Spinal cord (tissue), 10 donors: ENCODE measurements around the gene RIPK4. TPM values are rescaled to one million over a fixed set of nuclear protein-coding genes. Genes with fewer than 3 reads are reported as not detected.

Experiments used
- DNase-seq, 6 donors: peaks; one replicate each; pipeline versions ENCODE4 v3.0.0 to v3.0.0-alpha.2; 2013 to 2015; ENCODE audit warnings: low spot score in 6 of 6, low read depth in 4 of 6
- H3K27ac ChIP-seq: one replicate; pipeline ENCODE4 v1.5.1; 2013; ENCODE audit warnings: low read depth, low read length, control low read depth
- H3K27me3 ChIP-seq: one replicate; pipeline ENCODE4 v1.6.1; 2013; ENCODE audit warnings: low read length; ENCODE audit not compliant: control insufficient read depth, insufficient read depth
- H3K36me3 ChIP-seq: one replicate; pipeline ENCODE4 v1.6.1; 2013; ENCODE audit warnings: low read length; ENCODE audit not compliant: control insufficient read depth, insufficient read depth
- H3K4me1 ChIP-seq: one replicate; pipeline ENCODE4 v1.6.1; 2013; ENCODE audit warnings: low read length; ENCODE audit not compliant: control insufficient read depth, insufficient read depth
- H3K4me3 ChIP-seq: one replicate; pipeline ENCODE4 v1.5.1; 2013; ENCODE audit warnings: low read depth, low read length, control low read depth
- H3K9me3 ChIP-seq: one replicate; pipeline ENCODE4 v1.6.1; 2013; ENCODE audit warnings: low read length; ENCODE audit not compliant: control insufficient read depth, insufficient read depth
- WGBS: methylation state at CpG from one replicate; pipeline ENCODE4 v1.1.5; 2013; ENCODE audit warnings: missing lambda C conversion rate; ENCODE audit not compliant: insufficient coverage; 5-methylcytosine and 5-hydroxymethylcytosine counted together
- polyA plus RNA-seq, 2 donors: library from polyadenylated mRNA; unstranded; fragments of 120-200 nt; gene quantifications; one replicate each; pipeline ENCODE4 v1.2.1, GENCODE V29; 2013; ENCODE audit not compliant: insufficient read length in 2 of 2
- total RNA-seq, 2 donors: library from RNA; depleted of rRNA in 1 of 2; stranded (reverse); fragments of 120-200 nt in 1 of 2; fragments of >200 nt in 1 of 2; gene quantifications; one replicate each; pipeline versions ENCODE4 v1.2.3 to v1.2.4, GENCODE V29; 2013 to 2014
- donor health status: healthy.

RIPK4 gene
- total and polyA plus RNA-seq, 4 donors: 0.10 to 0.11 (median 0.11) TPM; not detected in 1

DNA sequence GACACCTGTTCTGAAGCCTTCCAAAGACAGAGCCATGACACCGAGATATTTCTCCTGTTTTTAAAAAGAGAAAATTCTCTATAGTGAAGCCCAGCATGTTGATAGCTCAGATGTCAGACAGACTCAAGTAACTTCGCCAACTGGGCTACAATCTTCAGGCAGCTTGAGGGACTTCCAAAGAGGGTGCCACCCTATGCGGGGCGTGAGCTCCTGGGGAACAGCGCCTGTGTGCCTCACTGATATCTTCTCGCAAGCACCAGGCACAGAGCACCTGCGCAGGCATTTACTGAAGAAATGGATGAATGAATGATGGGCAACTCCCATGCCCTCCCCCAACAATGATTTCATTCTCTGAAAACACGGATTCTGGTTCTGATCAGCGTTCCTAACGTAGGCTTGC, 17.6 kb downstream of the RIPK4 start:
- Histone ChIP-seq H3K9me3 (no peaks in the 10 kb centered on the region), H3K27me3 (peaks cover 4% of the 10 kb centered on the region), H3K36me3 (no peaks in the 10 kb centered on the region), H3K4me1 (peaks cover 17% of the 10 kb centered on the region), H3K4me3 (no peak overlapping the region), H3K27ac (no peak overlapping the region)
- DNase-seq: no peak
- whole genome bisulfite sequencing: 97% methylated on average over 4 of the region's 10 CpGs

DNA sequence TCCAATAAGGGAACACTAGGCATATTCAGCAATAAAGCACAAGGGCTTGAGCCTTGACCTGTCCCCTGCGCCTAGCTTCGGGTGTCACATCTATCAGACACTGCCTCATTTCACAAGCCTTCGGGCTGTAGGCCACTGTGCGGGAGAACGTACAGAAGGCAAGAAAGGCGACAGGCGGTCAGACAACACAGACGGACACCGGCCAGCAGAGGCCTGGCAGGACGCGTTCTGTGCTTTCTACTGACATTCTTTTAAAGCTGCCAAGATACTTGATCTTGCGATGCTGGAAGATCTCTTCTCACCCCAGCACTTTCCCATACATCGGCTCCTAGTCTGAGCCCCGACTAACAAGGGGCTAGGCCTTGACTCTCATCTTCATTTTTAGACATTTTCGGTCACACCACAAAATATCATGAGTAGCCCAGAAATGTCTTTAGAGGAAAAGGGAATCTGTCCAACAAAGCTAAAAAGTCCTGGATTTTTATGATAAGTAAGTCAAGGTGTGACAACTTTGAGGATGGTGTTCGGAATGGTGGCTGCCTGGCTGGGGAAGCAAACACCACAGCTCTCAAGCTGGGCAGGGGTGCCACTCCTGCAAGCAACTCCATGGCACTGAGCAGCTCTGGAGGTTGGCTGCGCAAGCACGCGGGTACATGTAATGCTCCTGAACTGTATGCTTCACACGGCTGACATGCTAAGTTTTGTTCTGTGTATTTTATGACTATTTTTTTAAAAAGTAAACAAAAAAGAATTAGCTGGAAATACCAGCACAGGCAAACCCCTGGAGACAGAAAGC, 18.7 kb downstream of the RIPK4 start:
- H3K27me3 ChIP-seq: peaks cover 4% of the 10 kb centered on the region

DNA sequence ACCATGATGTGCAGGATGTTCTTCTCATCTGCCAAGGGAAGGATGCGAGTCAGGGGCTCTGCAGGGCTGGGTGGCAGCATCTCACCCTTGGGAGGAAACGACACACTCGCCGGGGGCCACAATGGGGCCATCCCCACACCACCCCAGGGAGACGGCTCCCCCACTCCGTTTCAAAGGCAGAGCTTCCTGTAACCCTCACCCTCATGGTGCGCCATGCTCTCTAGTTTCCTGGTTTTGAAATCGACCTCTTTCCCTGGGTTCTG, 20.2 kb downstream of the RIPK4 start:
- H3K27ac ChIP-seq: no peak overlapping the region
- H3K9me3 ChIP-seq: no peaks in the 10 kb centered on the region
- H3K36me3 ChIP-seq: no peaks in the 10 kb centered on the region
- peaks cover 4% of the 10 kb centered on the region for H3K27me3 ChIP-seq
- H3K4me1 ChIP-seq: peaks cover 4% of the 10 kb centered on the region
- 94% methylated on average over 8 of the region's 8 CpGs for WGBS
- no peak overlapping the region for H3K4me3 ChIP-seq
- DNase-seq: no peak

More for the DNA sequence above, 18.7 kb downstream of the RIPK4 start:
- WGBS: 93% methylated on average over 15 of the region's 20 CpGs
- DNase-seq: no peak
- peaks cover 8% of the 10 kb centered on the region for H3K4me1 ChIP-seq
- no peaks in the 10 kb centered on the region for H3K9me3 ChIP-seq
- H3K36me3 ChIP-seq: no peaks in the 10 kb centered on the region
- no peak overlapping the region for H3K4me3 ChIP-seq
- no peak overlapping the region for H3K27ac ChIP-seq

DNA sequence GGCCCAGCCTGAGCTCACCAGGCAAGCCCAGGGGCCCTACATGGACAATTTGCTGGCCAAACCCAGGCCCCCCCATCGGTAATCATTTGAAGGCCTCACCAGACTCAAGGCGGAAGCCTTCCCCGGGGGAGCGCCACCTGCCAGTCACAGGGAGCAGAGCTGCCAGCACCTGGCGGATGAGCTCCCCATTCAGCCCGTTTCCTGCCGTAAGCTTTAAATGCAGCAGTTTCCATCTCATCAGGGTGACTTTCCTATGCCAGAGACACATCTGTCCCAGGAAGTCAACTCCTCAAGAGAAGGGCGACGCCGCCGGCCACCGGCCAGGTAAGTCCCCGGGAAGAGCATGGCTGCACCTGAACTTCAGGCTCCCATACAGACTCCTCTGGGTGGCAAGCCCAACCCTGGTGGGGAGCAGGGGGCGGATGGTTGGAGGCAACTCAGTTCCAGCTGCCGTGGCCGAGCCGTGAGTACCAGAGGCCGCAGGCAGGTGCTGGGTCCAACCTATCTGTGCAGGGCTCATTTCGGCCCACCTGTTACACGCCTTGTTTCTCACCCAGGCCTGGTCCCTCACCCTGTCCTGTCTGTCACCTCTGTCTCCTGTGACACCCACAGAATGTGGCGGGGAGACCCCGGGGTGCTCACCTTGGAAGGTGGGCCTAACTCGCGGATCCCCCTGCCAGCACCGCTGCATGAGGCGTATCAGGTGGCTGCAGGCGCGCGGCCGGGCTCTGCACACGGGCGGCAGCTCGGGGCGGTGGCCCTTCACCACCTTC, 20.7 kb downstream of the RIPK4 start:
- H3K4me3 ChIP-seq: no peak overlapping the region
- 94% methylated on average over 34 of the region's 34 CpGs for WGBS
- no peak overlapping the region for H3K27ac ChIP-seq
- H3K36me3 ChIP-seq: no peaks in the 10 kb centered on the region
- H3K27me3 ChIP-seq: peaks cover 4% of the 10 kb centered on the region
- peaks cover 4% of the 10 kb centered on the region for H3K4me1 ChIP-seq
- no peaks in the 10 kb centered on the region for H3K9me3 ChIP-seq
- DNase-seq: no peak

DNA sequence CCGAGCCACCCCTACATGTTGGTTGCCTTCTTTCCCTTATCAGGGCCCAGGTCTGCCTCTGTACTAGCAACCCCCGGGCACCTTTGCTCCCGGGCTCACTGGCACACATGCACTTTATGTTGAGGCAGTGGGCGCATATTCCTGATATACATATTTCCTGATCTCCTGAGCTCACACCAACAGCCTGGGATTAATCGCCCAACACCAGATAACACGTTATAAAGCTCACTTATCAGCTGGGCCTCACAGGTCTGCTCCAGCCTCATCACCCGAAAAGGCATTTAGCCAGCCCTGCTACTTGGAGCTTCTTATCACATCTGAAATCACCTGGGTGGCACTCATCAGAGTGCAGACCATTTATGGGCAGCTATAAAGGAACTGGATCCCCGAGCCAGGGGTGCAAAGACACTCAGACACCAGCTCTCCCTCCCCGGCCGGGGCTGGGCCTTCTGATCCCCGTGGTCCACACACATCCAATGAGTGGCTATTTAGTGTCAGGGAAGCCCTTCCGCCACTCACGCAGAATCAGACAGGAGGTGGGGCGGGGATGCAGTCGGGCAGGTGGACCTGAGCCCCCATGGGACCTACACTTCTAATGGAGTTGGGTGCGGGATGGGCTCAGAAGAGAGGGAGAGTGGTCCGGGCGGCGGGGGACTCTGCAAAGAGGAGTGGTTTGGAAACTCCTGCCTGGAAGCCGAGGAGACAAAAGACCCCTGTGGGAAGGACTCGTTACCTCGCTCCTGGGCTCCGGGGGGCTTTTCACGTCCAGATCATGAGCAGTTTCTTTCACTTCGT, 21.6 kb downstream of the RIPK4 start:
- H3K9me3 ChIP-seq: no peaks in the 10 kb centered on the region
- H3K27me3 ChIP-seq: peaks cover 2% of the 10 kb centered on the region
- H3K4me1 ChIP-seq: peaks cover 4% of the 10 kb centered on the region
- no peak overlapping the region for H3K4me3 ChIP-seq
- H3K36me3 ChIP-seq: no peaks in the 10 kb centered on the region
- WGBS: 87% methylated on average over 19 of the region's 25 CpGs
- no peak overlapping the region for H3K27ac ChIP-seq
- no peak for DNase-seq

DNA sequence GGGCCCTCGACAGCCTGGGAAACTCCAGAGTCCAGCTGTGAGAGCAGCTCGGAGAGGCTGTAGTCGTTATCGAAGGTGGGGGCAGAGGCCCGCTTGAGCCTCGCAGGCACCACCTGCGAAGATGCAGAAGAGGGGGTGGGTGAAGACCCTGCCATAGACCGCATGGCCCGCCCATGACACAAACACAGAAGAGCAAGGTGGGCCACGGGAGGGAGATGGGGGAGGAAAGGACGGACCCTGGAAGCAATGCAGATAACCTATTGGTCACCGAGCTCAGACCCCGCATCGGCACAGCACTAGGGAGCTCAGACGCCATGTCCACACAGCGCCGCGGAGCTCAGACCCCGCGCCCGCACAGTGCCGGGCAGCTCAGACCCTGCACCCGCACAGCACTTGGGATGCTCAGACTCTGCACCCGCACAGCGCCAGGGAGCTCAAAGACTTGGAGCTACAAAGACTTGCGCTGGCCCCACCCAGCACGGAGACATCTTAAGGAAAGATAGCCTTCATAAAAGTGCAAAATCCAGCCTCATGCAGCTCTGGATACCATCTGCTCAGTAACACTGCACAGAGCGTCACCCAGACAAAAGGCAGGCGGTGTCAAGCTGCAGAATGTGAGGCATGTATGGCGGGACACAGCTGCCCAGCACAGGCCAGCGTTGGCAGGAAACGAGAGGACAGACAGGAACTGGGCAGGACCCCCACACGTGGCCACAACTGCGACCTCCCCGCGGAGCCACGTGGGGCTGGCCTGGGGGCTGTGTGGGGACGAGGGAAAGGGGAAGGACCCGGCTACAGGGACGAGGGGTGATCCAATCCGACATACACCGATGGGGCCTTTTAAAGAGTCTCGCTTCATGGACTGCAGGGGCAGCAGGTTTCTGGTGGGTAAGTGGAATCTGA, 22.6 kb downstream of the RIPK4 start:
- H3K4me1 ChIP-seq: peaks cover 4% of the 10 kb centered on the region
- WGBS: 82% methylated on average over 42 of the region's 43 CpGs
- no peak overlapping the region for H3K27ac ChIP-seq
- no peaks in the 10 kb centered on the region for H3K9me3 ChIP-seq
- no peaks in the 10 kb centered on the region for H3K36me3 ChIP-seq
- H3K27me3 ChIP-seq: peaks cover 2% of the 10 kb centered on the region
- no peak for DNase-seq
- no peak overlapping the region for H3K4me3 ChIP-seq

DNA sequence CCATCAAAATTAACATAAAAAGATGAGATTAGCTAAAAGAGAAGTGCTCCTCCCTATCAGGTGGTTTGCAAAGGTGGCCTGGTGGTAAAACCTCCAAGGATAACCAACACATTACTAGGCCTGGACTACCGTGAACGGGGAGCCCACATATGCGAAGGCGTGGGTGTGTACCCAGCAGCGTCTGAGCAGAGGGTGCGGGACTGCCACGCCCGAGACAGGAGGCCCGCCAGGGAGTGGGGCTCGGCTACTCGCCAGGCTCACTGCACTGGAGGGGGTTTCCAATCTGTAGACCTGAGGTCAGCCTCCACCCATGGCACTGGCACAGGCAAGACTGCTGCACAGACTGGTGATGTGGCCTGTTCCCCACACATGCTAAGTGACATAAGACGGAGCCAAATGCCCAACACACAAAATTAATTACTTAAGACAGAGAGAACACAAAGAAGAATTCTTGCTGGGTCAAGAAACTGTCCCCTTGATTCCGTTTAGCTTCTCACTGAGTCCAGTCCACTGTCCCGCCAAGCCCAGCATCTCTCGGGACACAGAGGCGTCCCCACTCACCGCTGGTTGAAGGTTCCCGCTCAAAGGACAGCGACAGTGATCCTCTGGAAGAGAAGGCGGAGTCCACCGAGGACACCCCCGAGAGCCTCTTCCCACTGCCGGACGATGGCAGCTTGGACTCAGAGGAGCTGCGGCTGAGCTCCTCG, 23.4 kb downstream of the RIPK4 start:
- Histone ChIP-seq H3K9me3 (no peaks in the 10 kb centered on the region), H3K27ac (no peak overlapping the region), H3K27me3 (peaks cover 2% of the 10 kb centered on the region), H3K4me1 (peaks cover 4% of the 10 kb centered on the region), H3K4me3 (no peak overlapping the region), H3K36me3 (no peaks in the 10 kb centered on the region)
- no peak for DNase-seq
- 92% methylated on average over 25 of the region's 26 CpGs for WGBS

DNA sequence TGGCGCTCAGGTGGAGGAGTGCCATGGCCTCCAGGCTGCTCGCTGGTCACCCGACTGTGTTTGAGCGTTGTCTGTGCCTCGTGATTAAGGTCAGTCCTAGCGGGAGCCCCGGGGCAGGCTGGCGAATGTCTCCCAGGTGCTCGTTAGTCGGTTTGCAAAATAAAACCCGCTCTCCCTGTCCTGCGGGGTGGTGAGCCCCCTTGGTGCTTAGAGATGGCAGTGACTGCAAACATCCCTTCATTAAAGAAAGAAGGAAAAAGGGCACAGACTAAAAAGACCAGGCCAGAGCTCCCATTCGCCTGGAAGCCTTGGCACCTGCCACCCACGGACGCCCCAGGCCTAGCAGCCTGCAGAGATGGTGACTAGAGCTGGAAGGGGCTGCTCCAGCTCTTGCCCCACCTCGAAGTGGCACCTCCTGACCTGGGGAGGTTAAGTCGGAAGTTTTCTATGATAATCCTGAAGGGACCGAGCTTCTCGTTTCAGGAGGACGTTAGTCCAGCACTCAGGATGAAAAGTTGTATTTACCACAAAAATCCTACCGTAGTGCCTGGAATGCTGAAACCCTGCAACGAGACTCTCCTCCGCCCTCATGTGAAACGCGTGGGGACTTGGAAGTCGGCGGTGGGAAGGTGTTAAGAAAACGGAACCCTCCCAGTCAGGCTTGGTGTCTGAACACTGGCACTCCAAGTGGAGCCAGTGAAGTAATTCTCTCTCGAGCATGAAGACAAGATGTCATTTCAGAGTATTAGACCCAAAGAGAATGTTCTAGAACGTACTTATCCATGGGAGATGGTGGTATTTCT, 24.6 kb downstream of the RIPK4 start:
- no peak for DNase-seq
- peaks cover 4% of the 10 kb centered on the region for H3K9me3 ChIP-seq
- peaks cover 2% of the 10 kb centered on the region for H3K27me3 ChIP-seq
- H3K4me1 ChIP-seq: peaks cover 4% of the 10 kb centered on the region
- no peak overlapping the region for H3K27ac ChIP-seq
- WGBS: 93% methylated on average over 28 of the region's 30 CpGs
- no peaks in the 10 kb centered on the region for H3K36me3 ChIP-seq
- no peak overlapping the region for H3K4me3 ChIP-seq
